IMR-90 (cell line): ENCODE results near the gene AOPEP. TPM values are rescaled to one million over a fixed set of nuclear protein-coding genes. Genes with fewer than 3 reads are reported as not detected.

Source experiments
- ATAC-seq: fragments of 200-7000 bp; cut with Tn5 transposase; 2 replicates; pipeline ENCODE4 v1.9.1; 2020; ENCODE audit warnings: low read depth, mild to moderate bottlenecking, moderate library complexity
- BruUV-seq: library from RNA; stranded (reverse); fragments of 400-500 nt; replicated peaks from 2 replicates; lab custom pipeline; 2021; lab: Mats Ljungman, UMichigan
- CTCF ChIA-PET: fragments of 300-600 bp; formaldehyde crosslinking; extraction: SDS; loops from one replicate; lab custom pipeline; 2021; ENCODE audit warnings: antibody characterized with exemption; lab: Yijun Ruan, JAX
- POLR2A ChIA-PET: fragments of 300-600 bp; sonication (Branson Sonifier 250); formaldehyde crosslinking; loops from one replicate; lab custom pipeline; 2022; ENCODE audit warnings: antibody characterized with exemption; ENCODE audit not compliant: unreplicated experiment; lab: Charles Lee
- DNase-seq: peaks from one replicate; pipeline ENCODE4 v3.0.0; 2013
- H2AFZ ChIP-seq: replicated peaks from 2 replicates; pipeline ENCODE3; 2013; ENCODE audit warnings: low read length, mild to moderate bottlenecking; ENCODE audit not compliant: poor library complexity
- H2AK5ac ChIP-seq: 2 replicates; pipeline ENCODE4 v1.6.1; 2013; ENCODE audit warnings: low read depth, low read length, inconsistent platforms
- H2AK9ac ChIP-seq: replicated peaks from 2 replicates; pipeline ENCODE3; 2013; ENCODE audit warnings: mild to moderate bottlenecking, low read depth, low read length, moderate library complexity; ENCODE audit not compliant: poor library complexity
- H2BK120ac ChIP-seq: 2 replicates; pipeline ENCODE4 v1.6.1; 2013; ENCODE audit warnings: low read depth, low read length, inconsistent platforms
- H2BK15ac ChIP-seq: 3 replicates; pipeline ENCODE4 v1.6.1; 2013; ENCODE audit warnings: low read depth, low read length, inconsistent platforms
- H2BK20ac ChIP-seq: 2 replicates; pipeline ENCODE4 v1.6.1; 2013; ENCODE audit warnings: low read depth, mild to moderate bottlenecking, inconsistent platforms, low read length, moderate library complexity
- H2BK5ac ChIP-seq: 2 replicates; pipeline ENCODE4 v1.6.1; 2013; ENCODE audit warnings: mild to moderate bottlenecking, low read depth, low read length, inconsistent platforms; ENCODE audit not compliant: poor library complexity, severe bottlenecking
- H3K14ac ChIP-seq: replicated peaks from 2 replicates; pipeline ENCODE4 v1.6.1; 2013; ENCODE audit warnings: low read depth, low read length, inconsistent platforms
- H3K18ac ChIP-seq: 2 replicates; pipeline ENCODE4 v1.6.1; 2013; ENCODE audit warnings: low read depth, low read length, control low read depth
- H3K23ac ChIP-seq: 2 replicates; pipeline ENCODE4 v1.6.1; 2013; ENCODE audit warnings: low read depth, low read length, inconsistent platforms
- H3K27ac ChIP-seq: 2 replicates; pipeline ENCODE4 v1.5.1; 2013; ENCODE audit warnings: mild to moderate bottlenecking, control low read depth, low read length; ENCODE audit not compliant: insufficient read depth
- H3K27me3 ChIP-seq: 2 replicates; pipeline ENCODE4 v1.6.1; 2013; ENCODE audit warnings: low read length; ENCODE audit not compliant: control insufficient read depth, insufficient read depth
- H3K36me3 ChIP-seq: 2 replicates; pipeline ENCODE4 v1.6.1; 2013; ENCODE audit warnings: low read length, mixed read lengths; ENCODE audit not compliant: control insufficient read depth, insufficient read depth
- H3K4ac ChIP-seq: 2 replicates; pipeline ENCODE4 v1.6.1; 2013; ENCODE audit warnings: low read depth, low read length, inconsistent platforms
- H3K4me1 ChIP-seq: 2 replicates; pipeline ENCODE4 v1.6.1; 2013; ENCODE audit warnings: low read length, mixed read lengths; ENCODE audit not compliant: control insufficient read depth, insufficient read depth
- H3K4me2 ChIP-seq: 2 replicates; pipeline ENCODE4 v1.6.1; 2013; ENCODE audit warnings: low read depth, mild to moderate bottlenecking, control low read depth, low read length, moderate library complexity
- H3K4me3 ChIP-seq: 2 replicates; pipeline ENCODE4 v1.5.1; 2013; ENCODE audit warnings: low read depth, mild to moderate bottlenecking, control low read depth, low read length, moderate library complexity; ENCODE audit not compliant: insufficient read depth
- H3K56ac ChIP-seq: 2 replicates; pipeline ENCODE4 v1.6.1; 2013; ENCODE audit warnings: low read length, inconsistent platforms; ENCODE audit not compliant: insufficient read depth; ENCODE audit errors: extremely low read depth
- H3K79me1 ChIP-seq, 2 experiments: 2 replicates each; pipeline ENCODE4 v1.6.1; 2013; ENCODE audit warnings: low read length in 2 of 2, inconsistent platforms in 1 of 2, low read depth in 1 of 2
- H3K9ac ChIP-seq: 2 replicates; pipeline ENCODE4 v1.6.1; 2013; ENCODE audit warnings: low read depth, low read length, control low read depth
- H3K9me1 ChIP-seq: 2 replicates; pipeline ENCODE4 v1.6.1; 2013; ENCODE audit warnings: low read length, inconsistent platforms; ENCODE audit not compliant: insufficient read depth
- H3K9me3 ChIP-seq: 2 replicates; pipeline ENCODE4 v1.6.1; 2013; ENCODE audit warnings: low read length; ENCODE audit not compliant: control insufficient read depth, insufficient read depth
- H4K20me1 ChIP-seq: 2 replicates; pipeline ENCODE4 v1.6.1; 2013; ENCODE audit warnings: low read length, inconsistent platforms; ENCODE audit not compliant: insufficient read depth
- H4K5ac ChIP-seq: 2 replicates; pipeline ENCODE4 v1.6.1; 2013; ENCODE audit warnings: mild to moderate bottlenecking, low read depth, low read length, control low read depth
- H4K8ac ChIP-seq, 2 experiments: 2 replicates each; pipeline ENCODE4 v1.6.1; 2013; ENCODE audit warnings: low read depth in 2 of 2, low read length in 2 of 2, control low read depth in 1 of 2, inconsistent platforms in 1 of 2
- H4K91ac ChIP-seq: 2 replicates; pipeline ENCODE4 v1.6.1; 2013; ENCODE audit warnings: low read depth, low read length, inconsistent platforms; ENCODE audit not compliant: insufficient read depth
- BHLHE40 ChIP-seq: fragments of 150-350 bp; IDR thresholded peaks from 2 replicates; pipeline ENCODE4 v1.6.1; 2016; ENCODE audit warnings: mild to moderate bottlenecking, low read depth, low read length
- CEBPB ChIP-seq: IDR thresholded peaks from 2 replicates; pipeline ENCODE4 v1.6.1; 2012; ENCODE audit warnings: low read depth, low read length, improper control_type of control experiment
- CHD1 ChIP-seq: IDR thresholded peaks from 2 replicates; pipeline ENCODE4 v1.6.1; 2012; ENCODE audit warnings: low read depth, low read length, improper control_type of control experiment
- FOS ChIP-seq: fragments of 150-350 bp; IDR thresholded peaks from 2 replicates; pipeline ENCODE4 v1.6.1; 2016; ENCODE audit warnings: low read depth, low read length
- MAFK ChIP-seq: IDR thresholded peaks from 2 replicates; pipeline ENCODE4 v1.6.1; 2012; ENCODE audit warnings: low read depth, low read length, improper control_type of control experiment
- MAZ ChIP-seq: IDR thresholded peaks from 2 replicates; pipeline ENCODE4 v1.6.1; 2012; ENCODE audit warnings: low read depth, mild to moderate bottlenecking, low read length, improper control_type of control experiment, moderate library complexity, borderline replicate concordance
- MXI1 ChIP-seq: IDR thresholded peaks from 2 replicates; pipeline ENCODE4 v1.6.1; 2012; ENCODE audit warnings: low read depth, mild to moderate bottlenecking, low read length, moderate library complexity, borderline replicate concordance
- NFE2L2 ChIP-seq: fragments of 150-350 bp; IDR thresholded peaks from 2 replicates; pipeline ENCODE4 v1.6.1; 2016; ENCODE audit warnings: low read depth, mild to moderate bottlenecking, low read length
- POLR2A ChIP-seq: IDR thresholded peaks from 2 replicates; pipeline ENCODE4 v1.6.1; 2012; ENCODE audit warnings: mild to moderate bottlenecking, low read depth, low read length
- RAD21 ChIP-seq: IDR thresholded peaks from 2 replicates; pipeline ENCODE4 v1.6.1; 2012; ENCODE audit warnings: low read length, improper control_type of control experiment
- RCOR1 ChIP-seq: IDR thresholded peaks from 2 replicates; pipeline ENCODE4 v1.6.1; 2012; ENCODE audit warnings: mild to moderate bottlenecking, low read length, improper control_type of control experiment; ENCODE audit not compliant: insufficient replicate concordance
- RFX5 ChIP-seq: IDR thresholded peaks from 2 replicates; pipeline ENCODE4 v1.8.0; 2012; ENCODE audit warnings: low read depth, mild to moderate bottlenecking, low read length, moderate library complexity
- SMC3 ChIP-seq: fragments of 150-350 bp; IDR thresholded peaks from 2 replicates; pipeline ENCODE4 v1.6.1; 2016; ENCODE audit warnings: low read depth, mild to moderate bottlenecking, antibody characterized with exemption, low read length, moderate library complexity
- WGBS, 2 experiments: methylation state at CpG; one replicate each; pipeline versions ENCODE4 v1.1.5 to v1.1.7; 2013; ENCODE audit warnings: missing lambda C conversion rate in 2 of 2; ENCODE audit not compliant: insufficient read length in 1 of 2; ENCODE audit errors: extremely low coverage in 2 of 2; 5-methylcytosine and 5-hydroxymethylcytosine counted together
- dilution Hi-C: fragments of 300-500 bp; cut with HindIII; formaldehyde crosslinking; loops from one replicate; pipeline ENCODE4 v1.14.3; 2018; ENCODE audit warnings: low sequenced_read_pairs; ENCODE audit not compliant: unreplicated experiment
- in situ Hi-C: fragments of 300-500 bp; cut with MboI; formaldehyde crosslinking; loops from 3 replicates; pipeline ENCODE4 v1.14.3; 2019; ENCODE audit warnings: low sequenced_read_pairs, inconsistent platforms, mixed read lengths
- intact Hi-C: fragments of 100-400 bp; cut with micrococcal nuclease; formaldehyde crosslinking; loops from 2 replicates; pipeline ENCODE4 v1.10.0; 2022
- polyA plus RNA-seq, 3 experiments: library from polyadenylated mRNA; depleted of rRNA; stranded (reverse); fragments of >200 nt; gene quantifications; 2 replicates each; pipeline ENCODE4 v1.2.3, GENCODE V29; 2012; ENCODE audit warnings: low replicate concordance in 1 of 3
- total RNA-seq: library from RNA; depleted of rRNA; stranded (reverse); fragments of >200 nt; gene quantifications from 2 replicates; pipeline ENCODE4 v1.2.3, GENCODE V29; 2012
- TF ChIP-seq, protein P1 (sequence below): fragments of 150-350 bp; IDR thresholded peaks from 2 replicates; pipeline ENCODE4 v1.6.1; 2016; ENCODE audit warnings: low read depth, mild to moderate bottlenecking, low read length, moderate library complexity, borderline replicate concordance
- TF ChIP-seq, protein P2 (sequence below): fragments of 150-350 bp; IDR thresholded peaks from 2 replicates; pipeline ENCODE4 v1.6.1; 2017; ENCODE audit warnings: mild to moderate bottlenecking, antibody characterized with exemption, low read length, low read depth
- TF ChIP-seq, protein P3 (sequence below): conservative IDR thresholded peaks from 2 replicates; pipeline ENCODE4 v1.5.1; 2012; ENCODE audit warnings: mild to moderate bottlenecking, low read depth, low read length, improper control_type of control experiment

AOPEP gene
- total and polyA plus RNA-seq, 2 of the 4 experiments (the other 2 are of a cell fraction), result 34.9 to 38.7 TPM

DNA sequence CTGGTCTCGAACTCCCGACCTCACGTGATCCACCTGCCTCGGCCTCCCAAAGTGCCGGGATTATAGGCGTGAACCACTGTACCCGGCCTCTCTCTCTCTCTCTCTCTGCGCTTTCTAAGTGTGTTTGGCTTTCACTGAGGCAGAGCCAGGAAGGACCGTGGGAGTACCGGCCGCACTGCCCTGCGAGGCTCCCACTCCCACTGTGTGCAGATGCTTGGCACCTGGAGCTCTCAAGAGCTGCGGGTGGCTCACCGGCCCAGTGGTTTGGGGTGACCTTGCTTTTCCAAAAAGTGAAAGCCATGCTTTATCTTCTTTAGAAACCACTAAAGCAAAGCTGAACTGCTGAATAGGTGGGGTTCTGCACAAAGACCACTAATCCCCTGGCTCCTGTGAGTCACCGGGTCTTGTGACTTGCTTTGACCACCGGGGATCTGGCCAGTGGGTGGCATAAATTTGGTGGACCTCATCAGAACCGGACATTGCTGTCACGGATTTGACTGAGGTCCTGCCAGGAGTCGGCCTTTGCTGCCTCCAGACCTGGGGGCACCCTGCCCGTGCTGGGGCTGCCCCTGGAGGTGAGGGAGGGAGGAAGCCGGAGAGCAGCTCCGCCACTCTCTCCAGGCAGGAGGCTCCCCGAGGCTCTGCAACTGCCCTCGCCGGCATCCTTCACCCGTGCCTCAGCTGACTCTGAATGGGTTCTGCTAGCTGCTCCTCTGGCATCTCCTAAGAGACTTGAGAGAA, 362.1 kb downstream of the AOPEP start:
- Histone ChIP-seq H3K14ac (no peak overlapping the region), H3K9ac (no peak overlapping the region), H2BK120ac (no peak overlapping the region), H4K5ac (no peak overlapping the region), H2BK20ac (no peak overlapping the region), H3K4me2 (no peak overlapping the region), H2BK5ac (no peak overlapping the region), H3K9me1 (peaks cover 25% of the 10 kb centered on the region), H3K4me1 (peaks cover 22% of the 10 kb centered on the region), H3K4me3 (no peak overlapping the region), H2AFZ (no peak overlapping the region), H3K36me3 (peaks cover 45% of the 10 kb centered on the region), H3K56ac (no peak overlapping the region), H4K8ac (no peak overlapping the region), H2AK9ac (no peak overlapping the region), H4K20me1 (peaks cover 40% of the 10 kb centered on the region), H3K79me1 (peaks cover 18 to 66% of the 10 kb centered on the region in 2 experiments; a peak in 3 of 4 replicates), H3K18ac (no peak overlapping the region), H3K27ac (no peak overlapping the region), H3K9me3 (no peaks in the 10 kb centered on the region), H3K27me3 (no peaks in the 10 kb centered on the region), H2BK15ac (no peak overlapping the region), H4K91ac (no peak overlapping the region), H2AK5ac (no peak overlapping the region), H3K23ac (no peak overlapping the region), H3K4ac (no peak overlapping the region)
- CTCF ChIA-PET, result no interaction called here
- no peak for ATAC-seq
- no TSS peak for BruUV-seq
- intact Hi-C loops, result no loop called here
- in situ Hi-C loops, result no loop called here
- TF ChIP-seq CEBPB, result no peak
- no peak for TF ChIP-seq MAFK
- no peak for TF ChIP-seq POLR2A
- TF ChIP-seq RCOR1, result no peak
- TF ChIP-seq RAD21, result no peak
- TF ChIP-seq RFX5, result no peak
- no peak for TF ChIP-seq FOS
- no peak for TF ChIP-seq SMC3
- TF ChIP-seq MAZ, result no peak
- TF ChIP-seq, protein P1, sequence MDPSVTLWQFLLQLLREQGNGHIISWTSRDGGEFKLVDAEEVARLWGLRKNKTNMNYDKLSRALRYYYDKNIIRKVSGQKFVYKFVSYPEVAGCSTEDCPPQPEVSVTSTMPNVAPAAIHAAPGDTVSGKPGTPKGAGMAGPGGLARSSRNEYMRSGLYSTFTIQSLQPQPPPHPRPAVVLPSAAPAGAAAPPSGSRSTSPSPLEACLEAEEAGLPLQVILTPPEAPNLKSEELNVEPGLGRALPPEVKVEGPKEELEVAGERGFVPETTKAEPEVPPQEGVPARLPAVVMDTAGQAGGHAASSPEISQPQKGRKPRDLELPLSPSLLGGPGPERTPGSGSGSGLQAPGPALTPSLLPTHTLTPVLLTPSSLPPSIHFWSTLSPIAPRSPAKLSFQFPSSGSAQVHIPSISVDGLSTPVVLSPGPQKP, result no peak
- TF ChIP-seq, protein P2, sequence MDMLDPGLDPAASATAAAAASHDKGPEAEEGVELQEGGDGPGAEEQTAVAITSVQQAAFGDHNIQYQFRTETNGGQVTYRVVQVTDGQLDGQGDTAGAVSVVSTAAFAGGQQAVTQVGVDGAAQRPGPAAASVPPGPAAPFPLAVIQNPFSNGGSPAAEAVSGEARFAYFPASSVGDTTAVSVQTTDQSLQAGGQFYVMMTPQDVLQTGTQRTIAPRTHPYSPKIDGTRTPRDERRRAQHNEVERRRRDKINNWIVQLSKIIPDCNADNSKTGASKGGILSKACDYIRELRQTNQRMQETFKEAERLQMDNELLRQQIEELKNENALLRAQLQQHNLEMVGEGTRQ, result no peak
- TF ChIP-seq CHD1, result no peak
- no peak for TF ChIP-seq NFE2L2
- TF ChIP-seq, protein P3, sequence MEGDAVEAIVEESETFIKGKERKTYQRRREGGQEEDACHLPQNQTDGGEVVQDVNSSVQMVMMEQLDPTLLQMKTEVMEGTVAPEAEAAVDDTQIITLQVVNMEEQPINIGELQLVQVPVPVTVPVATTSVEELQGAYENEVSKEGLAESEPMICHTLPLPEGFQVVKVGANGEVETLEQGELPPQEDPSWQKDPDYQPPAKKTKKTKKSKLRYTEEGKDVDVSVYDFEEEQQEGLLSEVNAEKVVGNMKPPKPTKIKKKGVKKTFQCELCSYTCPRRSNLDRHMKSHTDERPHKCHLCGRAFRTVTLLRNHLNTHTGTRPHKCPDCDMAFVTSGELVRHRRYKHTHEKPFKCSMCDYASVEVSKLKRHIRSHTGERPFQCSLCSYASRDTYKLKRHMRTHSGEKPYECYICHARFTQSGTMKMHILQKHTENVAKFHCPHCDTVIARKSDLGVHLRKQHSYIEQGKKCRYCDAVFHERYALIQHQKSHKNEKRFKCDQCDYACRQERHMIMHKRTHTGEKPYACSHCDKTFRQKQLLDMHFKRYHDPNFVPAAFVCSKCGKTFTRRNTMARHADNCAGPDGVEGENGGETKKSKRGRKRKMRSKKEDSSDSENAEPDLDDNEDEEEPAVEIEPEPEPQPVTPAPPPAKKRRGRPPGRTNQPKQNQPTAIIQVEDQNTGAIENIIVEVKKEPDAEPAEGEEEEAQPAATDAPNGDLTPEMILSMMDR, result no peak
- no peak for TF ChIP-seq BHLHE40
- TF ChIP-seq MXI1, result no peak
- dilution Hi-C loops, result no loop called here
- DNase-seq, result no peak
- WGBS, 2 experiments, result 100% methylated on average over 2 of the region's 26 CpGs; no CpG with 5 or more reads in 1 of the 2 experiments
- POLR2A ChIA-PET, result no interaction called here
